HepG2 (cell line): Measurements from ENCODE around the gene KIAA1191. TPM values are rescaled to one million over a fixed set of nuclear protein-coding genes. Genes with fewer than 3 reads are reported as not detected.

Source experiments
- ATAC-seq: fragments of 200-7000 bp; cut with Tn5 transposase; 3 replicates; pipeline ENCODE4 v1.9.1; 2020; ENCODE audit warnings: mild to moderate bottlenecking, moderate library complexity
- BruUV-seq: library from RNA; stranded (reverse); fragments of 400-500 nt; replicated peaks from 2 replicates; lab custom pipeline; 2021; lab: Mats Ljungman, UMichigan
- CTCF ChIA-PET: fragments of 300-600 bp; formaldehyde crosslinking; extraction: SDS; loops from one replicate; lab custom pipeline; 2021; ENCODE audit warnings: low total read pairs, inconsistent platforms, low intra/inter-chr PET ratio; lab: Yijun Ruan, JAX
- POLR2A ChIA-PET: fragments of 350-600 bp; sonication (Branson Sonifier 250); formaldehyde crosslinking; loops from one replicate; lab custom pipeline; 2020; ENCODE audit warnings: antibody characterized with exemption, inconsistent platforms; lab: Yijun Ruan, JAX
- DNase-seq: peaks from one replicate; pipeline ENCODE4 v3.0.0-alpha.2; 2015; ENCODE audit warnings: low spot score
- FAIRE-seq: peaks from 3 replicates; lab custom pipeline; 2011; peaks lifted over from hg19 to GRCh38; lab: Jason Lieb, UNC
- H2AFZ ChIP-seq: one replicate; pipeline ENCODE4 v1.6.1; 2011; ENCODE audit warnings: low read length, inconsistent platforms
- H3K27ac ChIP-seq: fragments of 300-600 bp; 3 replicates; pipeline ENCODE4 v1.8.0; 2011; ENCODE audit warnings: mixed run types, mild to moderate bottlenecking, mixed read lengths, low read length, inconsistent platforms; ENCODE audit not compliant: insufficient read depth; ENCODE audit errors: extremely low read length
- H3K27me3 ChIP-seq, 2 experiments: fragments of 200-600 bp in 1 of 2; 2 replicates in 1 of 2; 3 replicates in 1 of 2; pipeline versions ENCODE4 v1.6.0 to v1.8.0; 2011; ENCODE audit warnings: low read length in 2 of 2, mild to moderate bottlenecking in 2 of 2, moderate library complexity in 2 of 2, inconsistent platforms in 1 of 2; ENCODE audit not compliant: insufficient read depth in 2 of 2, control insufficient read depth in 1 of 2
- H3K36me3 ChIP-seq, 2 experiments: fragments of 200-600 bp in 1 of 2; replicated peaks in 1 of 2; 2 replicates in 1 of 2; 3 replicates in 1 of 2; pipeline versions ENCODE4 v1.5.1 to v1.8.0; 2011; ENCODE audit warnings: low read length in 2 of 2, inconsistent platforms in 1 of 2; ENCODE audit not compliant: insufficient read depth in 2 of 2, control insufficient read depth in 1 of 2
- H3K4me1 ChIP-seq: 2 replicates; pipeline ENCODE4 v1.5.1; 2012; ENCODE audit warnings: low read length, inconsistent platforms; ENCODE audit not compliant: insufficient read depth
- H3K4me2 ChIP-seq: 2 replicates; pipeline ENCODE4 v1.6.0; 2011; ENCODE audit warnings: low read depth, low read length, inconsistent platforms
- H3K4me3 ChIP-seq, 3 experiments: fragments of 200-600 bp in 1 of 3; sonication (generic), shearing (Covaris generic) in 1 of 3; replicated peaks in 1 of 3; 2 replicates each; pipeline ENCODE4 v1.5.1; 2011 to 2016; ENCODE audit warnings: low read length in 3 of 3, inconsistent platforms in 2 of 3, low read depth in 2 of 3, mild to moderate bottlenecking in 2 of 3, control low read depth in 1 of 3, mixed read lengths in 1 of 3; ENCODE audit not compliant: insufficient read depth in 1 of 3
- H3K79me2 ChIP-seq: one replicate; pipeline ENCODE4 v1.6.1; 2011; ENCODE audit warnings: low read length, inconsistent platforms; ENCODE audit not compliant: insufficient read depth
- H3K9ac ChIP-seq: 2 replicates; pipeline ENCODE4 v1.6.0; 2011; ENCODE audit warnings: mild to moderate bottlenecking, low read depth, low read length, inconsistent platforms; ENCODE audit not compliant: insufficient read depth
- H3K9me3 ChIP-seq: 2 replicates; pipeline ENCODE4 v1.5.1; 2012; ENCODE audit warnings: mild to moderate bottlenecking, low read length
- H4K20me1 ChIP-seq: 2 replicates; pipeline ENCODE4 v1.6.0; 2011; ENCODE audit warnings: inconsistent platforms, mild to moderate bottlenecking, low read length, moderate library complexity; ENCODE audit not compliant: insufficient read depth
- ATM ChIP-seq: fragments of 450-650 bp; IDR thresholded peaks from 2 replicates; pipeline ENCODE4 v1.7.1; 2017; ENCODE audit warnings: mild to moderate bottlenecking, borderline replicate concordance
- BCLAF1 ChIP-seq: fragments of 450-650 bp; IDR thresholded peaks from 2 replicates; pipeline ENCODE4 v1.6.1; 2017; ENCODE audit warnings: mild to moderate bottlenecking
- DMAP1 ChIP-seq: IDR thresholded peaks from 2 replicates; pipeline ENCODE4 v1.6.1; 2016
- HDAC1 ChIP-seq: sonication (generic); formaldehyde crosslinking; IDR thresholded peaks from 2 replicates; pipeline ENCODE4 v1.5.1; 2020; ENCODE audit warnings: mild to moderate bottlenecking, missing genetic modification reagents
- HMG20B ChIP-seq: conservative IDR thresholded peaks from 2 replicates; pipeline ENCODE4 v1.6.1; 2016; ENCODE audit warnings: missing genetic modification reagents, missing compliant biosample characterization
- JDP2 ChIP-seq: sonication (generic); formaldehyde crosslinking; IDR thresholded peaks from 2 replicates; pipeline ENCODE4 v1.8.1; 2022; ENCODE audit warnings: missing genetic modification reagents, borderline replicate concordance
- TBX3 ChIP-seq: fragments of 450-650 bp; IDR thresholded peaks from 2 replicates; pipeline ENCODE4 v1.6.1; 2017; ENCODE audit warnings: antibody characterized with exemption, mild to moderate bottlenecking, inconsistent platforms, borderline replicate concordance
- ZFP1 ChIP-seq: IDR thresholded peaks from 2 replicates; pipeline ENCODE4 v1.6.1; 2016
- ZFP36 ChIP-seq: fragments of 150-350 bp; IDR thresholded peaks from 2 replicates; pipeline ENCODE4 v1.6.1; 2018; ENCODE audit warnings: borderline replicate concordance, low read length, low read depth; ENCODE audit not compliant: partially characterized antibody
- ZNF10 ChIP-seq: sonication (generic); formaldehyde crosslinking; IDR thresholded peaks from 2 replicates; pipeline ENCODE4 v1.4.0; 2020; ENCODE audit warnings: mild to moderate bottlenecking, low read depth, missing genetic modification reagents, borderline replicate concordance
- ZNF33B ChIP-seq: sonication (generic); formaldehyde crosslinking; IDR thresholded peaks from 2 replicates; pipeline ENCODE4 v1.5.1; 2020; ENCODE audit warnings: mild to moderate bottlenecking, missing genetic modification reagents
- ZNF691 ChIP-seq: sonication (generic); formaldehyde crosslinking; IDR thresholded peaks from 2 replicates; pipeline ENCODE4 v1.4.0; 2020; ENCODE audit warnings: missing genetic modification reagents, low read depth, mild to moderate bottlenecking, borderline replicate concordance
- WGBS: methylation state at CpG from one replicate; pipeline ENCODE4 v1.1.6; 2017; ENCODE audit warnings: low lambda C conversion rate; 5-methylcytosine and 5-hydroxymethylcytosine counted together
- in situ Hi-C: cut with HindIII; loops from 2 replicates; pipeline ENCODE4 v1.10.0; 2017; ENCODE audit warnings: low pct_unique_long_range_greater_than_20kb; ENCODE audit not compliant: extremely low pct_ligation_motif_present
- intact Hi-C: fragments of 100-400 bp; cut with micrococcal nuclease; formaldehyde crosslinking; loops from one replicate; pipeline ENCODE4 v1.10.0; 2022; ENCODE audit not compliant: unreplicated experiment
- polyA plus RNA-seq, 8 experiments: library from polyadenylated mRNA; depleted of rRNA in 3 of 8; stranded (reverse) in 7 of 8; unstranded in 1 of 8; fragments of >200 nt; fragmentation: Illumina TruSeq in 4 of 8; extraction: Trizol in 4 of 8; gene quantifications; 2 replicates each; pipeline versions ENCODE4 v1.2.1 to v1.2.3, GENCODE V29; 2011 to 2016; ENCODE audit warnings: low read depth in 4 of 8, missing spikeins in 1 of 8, mixed read lengths in 1 of 8; ENCODE audit not compliant: insufficient read depth in 1 of 8
- total RNA-seq, 5 experiments: library from RNA; depleted of rRNA; stranded (reverse); fragments of >200 nt; fragmentation: Illumina TruSeq; extraction: Trizol; gene quantifications; 2 replicates each; pipeline ENCODE4 v1.2.3, GENCODE V29; 2016; ENCODE audit warnings: low read depth in 1 of 5

KIAA1191 gene
- total and polyA plus RNA-seq, 2 of the 13 experiments (the other 11 are each of a cell fraction or from before 2014, with no cell fraction given): 63.6 to 103 TPM

- FAIRE-seq (no peak), ATAC-seq (no peak), DNase-seq (no peak)
- H3K9ac ChIP-seq: no peak overlapping the region
- POLR2A ChIA-PET: interaction anchor here (1.5 to 2.7 kb wide), 2 partner anchors 12 to 15 kb away, joined by 9 to 37 read pairs; partner anchors contain the start of genes HIGD2A, KIAA1191 and NOP16
- 0 out of 2 replicates have a peak overlapping the region, but pooled peaks have one; percentile 3 for H3K4me2 ChIP-seq
- CTCF ChIA-PET: no interaction called here
- intact Hi-C loops: no loop called here
- H4K20me1 ChIP-seq: no peaks in the 10 kb centered on the region
- TF ChIP-seq ZFP1 (no peak), HDAC1 (CRISPR knock-in tag) (no peak), ZNF33B (no peak), ZFP36 (no peak), BCLAF1 (no peak), ZNF691 (CRISPR knock-in tag) (no peak), JDP2 (CRISPR knock-in tag) (no peak), ATM (no peak), ZNF10 (no peak), HMG20B (CRISPR knock-in tag) (no peak), DMAP1 (CRISPR knock-in tag) (no peak), TBX3 (no peak)
- TF ChIP-seq, all 625 proteins: peak for 0
- no peaks in the 10 kb centered on the region for H3K79me2 ChIP-seq
- no peak overlapping the region for H3K27ac ChIP-seq
- no peaks in the 10 kb centered on the region for H3K36me3 ChIP-seq
- H3K4me3 ChIP-seq: no peak overlapping the region
- in situ Hi-C loops: no loop called here
- H2AFZ ChIP-seq: no peak overlapping the region
- BruUV-seq: no TSS peak
- no peaks in the 10 kb centered on the region for H3K9me3 ChIP-seq
- H3K4me1 ChIP-seq: peaks cover 37% of the 10 kb centered on the region
- WGBS: 78% methylated on average over 7 of the region's 7 CpGs
- H3K27me3 ChIP-seq: no peaks in the 10 kb centered on the region
Observed at GRCh38 chr5:176373100-176373818, 11.7 kb upstream of the KIAA1191 start.
